OCI-LY7 (cell line): ENCODE results near the gene KAZN. TPM values are rescaled to one million over a fixed set of nuclear protein-coding genes. Genes with fewer than 3 reads are reported as not detected.

ENCODE experiments used
- BruUV-seq: library from RNA; stranded (reverse); fragments of 400-500 nt; replicated peaks from 2 replicates; lab custom pipeline; 2021; lab: Mats Ljungman, UMichigan
- CTCF ChIA-PET: fragments of 300-600 bp; sonication (Branson Sonifier 250); formaldehyde crosslinking; loops from one replicate; lab custom pipeline; 2022; ENCODE audit warnings: antibody characterized with exemption; ENCODE audit not compliant: unreplicated experiment; lab: Charles Lee
- POLR2A ChIA-PET: fragments of 300-600 bp; sonication (Branson Sonifier 250); formaldehyde crosslinking; loops from one replicate; lab custom pipeline; 2022; ENCODE audit warnings: antibody characterized with exemption; lab: Charles Lee
- DNase-seq: peaks from one replicate; pipeline ENCODE4 v3.0.0-alpha.2; 2015; ENCODE audit warnings: low spot score
- H2AFZ ChIP-seq: fragments of 200-600 bp; sonication (generic), shearing (Covaris generic); 2 replicates; pipeline ENCODE4 v1.6.1; 2014; ENCODE audit warnings: mild to moderate bottlenecking, antibody characterized with exemption, low read length, moderate library complexity
- H3K27ac ChIP-seq: fragments of 200-600 bp; sonication (generic); 2 replicates; pipeline ENCODE4 v1.5.1; 2014; ENCODE audit warnings: mixed run types, low read depth, mild to moderate bottlenecking, moderate library complexity, low read length, inconsistent platforms; ENCODE audit not compliant: poor library complexity, severe bottlenecking
- H3K36me3 ChIP-seq: fragments of 200-600 bp; sonication (generic); 2 replicates; pipeline ENCODE4 v1.6.1; 2014; ENCODE audit warnings: mild to moderate bottlenecking, antibody characterized with exemption, low read length, moderate library complexity, mixed read lengths; ENCODE audit not compliant: insufficient read depth
- H3K4me1 ChIP-seq: fragments of 200-600 bp; sonication (generic); 2 replicates; pipeline ENCODE4 v1.5.1; 2014; ENCODE audit warnings: mild to moderate bottlenecking, low read length; ENCODE audit not compliant: insufficient read depth, poor library complexity, severe bottlenecking
- H3K4me2 ChIP-seq: fragments of 200-600 bp; sonication (generic); 2 replicates; pipeline ENCODE4 v1.6.1; 2014; ENCODE audit warnings: mild to moderate bottlenecking, low read length
- H3K4me3 ChIP-seq: fragments of 200-600 bp; sonication (generic); 2 replicates; pipeline ENCODE4 v1.5.1; 2014; ENCODE audit warnings: mild to moderate bottlenecking, low read depth, low read length; ENCODE audit not compliant: poor library complexity, severe bottlenecking
- H3K79me2 ChIP-seq: fragments of 200-600 bp; sonication (generic); 2 replicates; pipeline ENCODE4 v1.6.1; 2016; ENCODE audit warnings: low read depth, mild to moderate bottlenecking, low read length, moderate library complexity, mixed read lengths; ENCODE audit not compliant: insufficient read depth
- H3K9me2 ChIP-seq: fragments of 200-600 bp; sonication (generic); 2 replicates; pipeline ENCODE4 v1.6.1; 2016; ENCODE audit warnings: mild to moderate bottlenecking, low read length, mixed read lengths; ENCODE audit not compliant: insufficient read depth
- H3K9me3 ChIP-seq: fragments of 200-600 bp; sonication (generic); 2 replicates; pipeline ENCODE4 v1.6.1; 2014; ENCODE audit warnings: mild to moderate bottlenecking, mixed run types, low read length, mixed read lengths
- H4K20me1 ChIP-seq: fragments of 200-600 bp; sonication (generic); 2 replicates; pipeline ENCODE4 v1.6.1; 2014; ENCODE audit warnings: mild to moderate bottlenecking, antibody characterized with exemption, low read length, moderate library complexity, mixed read lengths; ENCODE audit not compliant: insufficient read depth
- CTCF ChIP-seq: fragments of 200-600 bp; sonication (generic); conservative IDR thresholded peaks from 2 replicates; pipeline ENCODE4 v1.5.1; 2014; ENCODE audit warnings: mild to moderate bottlenecking, antibody characterized with exemption, low read length, moderate library complexity, mixed read lengths
- EZH2phosphoT487 ChIP-seq: fragments of 200-600 bp; sonication (generic); IDR thresholded peaks from 2 replicates; pipeline ENCODE4 v1.6.1; 2018; ENCODE audit warnings: low read depth, borderline replicate concordance, mild to moderate bottlenecking, mixed run types, antibody characterized with exemption, low read length, moderate library complexity, mixed read lengths
- intact Hi-C: fragments of 100-400 bp; cut with micrococcal nuclease; formaldehyde crosslinking; loops from one replicate; pipeline ENCODE4 v1.10.0; 2022; ENCODE audit not compliant: unreplicated experiment
- total RNA-seq, 2 experiments: library from RNA; depleted of rRNA in 1 of 2; stranded (reverse); fragments of >200 nt in 1 of 2; shearing (Covaris generic) in 1 of 2; gene quantifications; 2 replicates each; pipeline ENCODE4 v1.2.3, GENCODE V29; 2014 to 2022

KAZN gene
- total RNA-seq, 2 experiments from 2014 or later: 0.40 to 2.4 TPM

DNA sequence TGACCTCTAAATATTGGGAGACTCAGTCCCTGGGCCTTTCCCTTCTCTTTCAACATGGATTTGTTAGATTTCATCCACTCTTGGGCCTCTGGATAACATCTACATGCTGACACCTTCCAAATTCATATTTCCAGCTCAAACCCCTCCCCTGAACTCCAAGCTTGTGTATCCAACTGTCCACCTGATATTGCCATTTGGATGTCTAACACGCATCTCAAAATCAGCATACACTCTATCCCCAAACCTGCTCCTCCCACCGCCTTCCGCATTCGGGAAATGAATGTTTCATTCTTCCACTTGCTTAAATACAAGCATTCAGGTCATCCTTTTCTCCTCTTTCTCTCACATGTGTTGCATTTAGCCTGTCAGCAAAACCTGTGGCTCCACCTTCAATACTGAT is 17.5 kb upstream of the KAZN start:
- no peak overlapping the region for H3K4me3 ChIP-seq
- H3K4me2 ChIP-seq: no peak overlapping the region
- H4K20me1 ChIP-seq: no peaks in the 10 kb centered on the region
- ChIA-PET POLR2A (no interaction called here), CTCF (no interaction called here)
- H3K9me2 ChIP-seq: no peaks in the 10 kb centered on the region
- H3K9me3 ChIP-seq: no peaks in the 10 kb centered on the region
- intact Hi-C loops: no loop called here
- no peaks in the 10 kb centered on the region for H3K79me2 ChIP-seq
- H3K36me3 ChIP-seq: no peaks in the 10 kb centered on the region
- no peak for TF ChIP-seq EZH2phosphoT487
- no peak for TF ChIP-seq CTCF
- no TSS peak for BruUV-seq
- no peak overlapping the region for H3K27ac ChIP-seq
- no peak overlapping the region for H2AFZ ChIP-seq
- no peaks in the 10 kb centered on the region for H3K4me1 ChIP-seq
- no peak for DNase-seq

DNA sequence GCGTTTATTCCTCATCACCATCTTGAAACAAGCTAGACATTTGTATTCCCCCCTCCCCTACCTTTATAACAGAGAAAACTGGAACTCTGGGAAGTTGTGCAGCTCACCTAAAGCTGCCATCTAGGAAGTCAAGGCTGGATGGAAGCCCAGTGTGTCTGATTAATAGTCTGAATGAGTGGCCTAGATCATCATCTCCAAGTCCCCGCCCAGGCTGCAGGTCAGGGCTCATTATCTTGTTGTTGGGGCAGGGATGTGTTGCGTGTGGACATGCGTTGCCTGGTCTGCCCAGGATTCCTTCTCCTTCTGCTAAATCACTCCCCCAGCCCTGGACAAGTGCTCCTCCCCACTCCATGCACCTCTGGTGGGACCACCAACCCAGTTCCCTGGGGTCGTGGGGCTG is 14.7 kb upstream of the KAZN start:
- CTCF ChIA-PET: no interaction called here
- intact Hi-C loops: no loop called here
- POLR2A ChIA-PET: interaction anchor here (0.6 kb wide), 1 partner anchor 206 kb away, joined by 3 read pairs; no protein-coding TSS in a partner anchor
- TF ChIP-seq EZH2phosphoT487 (no peak), CTCF (no peak)
- no peaks in the 10 kb centered on the region for H3K9me3 ChIP-seq
- DNase-seq: no peak
- no TSS peak for BruUV-seq
- no peak overlapping the region for H3K4me3 ChIP-seq
- H3K27ac ChIP-seq: no peak overlapping the region
- no peaks in the 10 kb centered on the region for H3K36me3 ChIP-seq
- no peak overlapping the region for H2AFZ ChIP-seq
- no peaks in the 10 kb centered on the region for H3K9me2 ChIP-seq
- H3K4me1 ChIP-seq: no peaks in the 10 kb centered on the region
- H3K4me2 ChIP-seq: no peak overlapping the region
- H4K20me1 ChIP-seq: no peaks in the 10 kb centered on the region
- H3K79me2 ChIP-seq: no peaks in the 10 kb centered on the region

DNA sequence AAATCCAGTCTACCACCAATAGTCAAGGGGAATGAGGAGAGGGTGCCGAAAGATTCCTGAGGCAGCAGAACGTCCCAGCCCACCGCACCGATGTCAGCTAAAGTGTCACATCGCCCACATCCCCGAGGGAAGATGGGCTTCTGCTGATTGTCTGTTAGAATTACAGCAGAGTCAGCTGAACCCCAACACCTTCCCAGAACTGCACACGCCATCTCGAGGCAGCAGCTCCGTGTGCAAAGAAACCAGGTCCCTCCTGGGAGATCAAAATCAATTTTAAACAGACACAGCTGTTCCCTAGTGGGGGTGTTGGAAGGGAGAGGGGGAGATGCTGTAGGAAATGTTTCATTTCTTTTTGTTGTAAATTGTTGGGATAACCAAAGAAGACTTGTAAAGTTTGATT is 12.8 kb upstream of the KAZN start:
- no peaks in the 10 kb centered on the region for H3K9me2 ChIP-seq
- no peak overlapping the region for H3K4me3 ChIP-seq
- no peak overlapping the region for H2AFZ ChIP-seq
- intact Hi-C loops: no loop called here
- no peaks in the 10 kb centered on the region for H3K9me3 ChIP-seq
- H3K4me1 ChIP-seq: no peaks in the 10 kb centered on the region
- BruUV-seq: no TSS peak
- no peaks in the 10 kb centered on the region for H3K36me3 ChIP-seq
- H4K20me1 ChIP-seq: no peaks in the 10 kb centered on the region
- TF ChIP-seq EZH2phosphoT487: no peak
- no peak for TF ChIP-seq CTCF
- ChIA-PET POLR2A (no interaction called here), CTCF (no interaction called here)
- no peak overlapping the region for H3K27ac ChIP-seq
- DNase-seq: no peak
- H3K4me2 ChIP-seq: no peak overlapping the region
- H3K79me2 ChIP-seq: no peaks in the 10 kb centered on the region
